Dedifferentiated amniotic fluid mesenchymal stem cell (primary cell): Measurements from ENCODE around the gene ATP10A.
"Not testable (repeated sequence)": the region's sequence is repeated elsewhere in the genome, so short reads cannot be mapped to it uniquely, and the experiment has no call there.

Experiments
- DNase-seq: peaks from one replicate; pipeline ENCODE4 v3.0.0-alpha.2; 2016; ENCODE audit errors: extremely low spot score

Gene ATP10A

GRCh38 chr15:25658560-25658959, 204.6 kb downstream of the ATP10A start:
- no peak for DNase-seq

GRCh38 chr15:25655207-25655948, 207.7 kb downstream of the ATP10A start:
- DNase-seq: no peak

GRCh38 chr15:25653371-25653770, 209.8 kb downstream of the ATP10A start:
- no peak for DNase-seq

GRCh38 chr15:25652704-25653103, 210.4 kb downstream of the ATP10A start:
- DNase-seq: no peak

GRCh38 chr15:25649390-25649789, 213.7 kb downstream of the ATP10A start:
- no peak for DNase-seq

- no peak for DNase-seq
Measured at GRCh38 chr15:25643120-25643519, 220.0 kb downstream of the ATP10A start.

GRCh38 chr15:25641762-25642161, 221.4 kb downstream of the ATP10A start:
- no peak for DNase-seq

- DNase-seq: no peak
Measured at GRCh38 chr15:25641361-25641760, 221.8 kb downstream of the ATP10A start.

GRCh38 chr15:25640959-25641358, 222.2 kb downstream of the ATP10A start:
- DNase-seq: not testable (repeated sequence)

- DNase-seq: no peak
Measured at GRCh38 chr15:25640381-25640780, 222.7 kb downstream of the ATP10A start.

- not testable (repeated sequence) for DNase-seq
Measured at GRCh38 chr15:25636486-25636885, 226.6 kb downstream of the ATP10A start.

- no peak for DNase-seq
Measured at GRCh38 chr15:25635191-25635590, 227.9 kb downstream of the ATP10A start.

GRCh38 chr15:25633862-25634261, 229.3 kb downstream of the ATP10A start:
- DNase-seq: no peak

GRCh38 chr15:25631971-25632370, 231.2 kb downstream of the ATP10A start:
- no peak for DNase-seq
